8988T (cell line): ENCODE measurements around the gene LRRN2.
"Not testable (repeated sequence)": the region's sequence is repeated elsewhere in the genome, so short reads cannot be mapped to it uniquely, and the experiment has no call there.

Source experiments
- DNase-seq: peaks from one replicate; pipeline ENCODE4 v3.0.0; 2011

Gene LRRN2

GRCh38 chr1:204685236-204686006, at the start of gene LRRN2:
TSS of gene LRRN2 (minus strand) at chr1:204685738. CDS start at chr1:204619992, 65,746 bp downstream.
- DNase-seq = peak; percentile 60

GRCh38 chr1:204735042-204735441, 49.5 kb upstream of the LRRN2 start:
- no peak for DNase-seq

GRCh38 chr1:204733869-204734596, 48.5 kb upstream of the LRRN2 start:
- no peak for DNase-seq

- DNase-seq = no peak
These were observed 47.8 kb upstream of the LRRN2 start for GRCh38 chr1:204733289-204733688.

- no peak for DNase-seq
These were observed 46.5 kb upstream of the LRRN2 start for GRCh38 chr1:204731985-204732575.

- DNase-seq = no peak
These were observed 46.0 kb upstream of the LRRN2 start for GRCh38 chr1:204731509-204731908.

GRCh38 chr1:204730826-204731459, 45.4 kb upstream of the LRRN2 start:
- no peak for DNase-seq

GRCh38 chr1:204729516-204729915, 44.0 kb upstream of the LRRN2 start:
- DNase-seq = no peak

- DNase-seq = no peak
These were observed 42.9 kb upstream of the LRRN2 start for GRCh38 chr1:204728456-204728855.

GRCh38 chr1:204728045-204728444, 42.5 kb upstream of the LRRN2 start:
- DNase-seq = no peak

GRCh38 chr1:204727438-204727837, 41.9 kb upstream of the LRRN2 start:
- not testable (repeated sequence) for DNase-seq

- DNase-seq = no peak
These were observed 40.9 kb upstream of the LRRN2 start for GRCh38 chr1:204726478-204726877.

- DNase-seq = no peak
These were observed 40.4 kb upstream of the LRRN2 start for GRCh38 chr1:204725821-204726448.

GRCh38 chr1:204723131-204723787, 37.7 kb upstream of the LRRN2 start:
- no peak for DNase-seq

GRCh38 chr1:204721373-204722055, 36.0 kb upstream of the LRRN2 start:
- no peak for DNase-seq

- no peak for DNase-seq
These were observed 31.1 kb upstream of the LRRN2 start for GRCh38 chr1:204716660-204717059.

GRCh38 chr1:204714861-204715511, 29.4 kb upstream of the LRRN2 start:
- no peak for DNase-seq

GRCh38 chr1:204714194-204714860, 28.8 kb upstream of the LRRN2 start:
- DNase-seq = no peak

- DNase-seq = no peak
These were observed 28.0 kb upstream of the LRRN2 start for GRCh38 chr1:204713541-204713940.

- no peak for DNase-seq
These were observed 27.3 kb upstream of the LRRN2 start for GRCh38 chr1:204712708-204713430.
